K562 (cell line): ENCODE data around the gene TENM4. TPM values are rescaled to one million over a fixed set of nuclear protein-coding genes. Genes with fewer than 3 reads are reported as not detected.

Source experiments
- ATAC-seq: fragments of 200-7000 bp; cut with Tn5 transposase; 3 replicates; pipeline ENCODE4 v1.9.1; 2020; ENCODE audit warnings: moderate library complexity
- BruUV-seq: library from RNA; stranded (reverse); fragments of 400-500 nt; replicated peaks from 2 replicates; lab custom pipeline; 2021; lab: Mats Ljungman, UMichigan
- CTCF ChIA-PET: fragments of 300-600 bp; formaldehyde crosslinking; extraction: SDS; loops from one replicate; lab custom pipeline; 2021; ENCODE audit warnings: low intra/inter-chr PET ratio; lab: Yijun Ruan, JAX
- POLR2A ChIA-PET: fragments of 300-600, 350-650 bp; sonication (Branson Sonifier 250); formaldehyde crosslinking; extraction: SDS; loops from one replicate; lab custom pipeline; 2021; ENCODE audit warnings: antibody characterized with exemption, inconsistent platforms; lab: Yijun Ruan, JAX
- DNase-seq, 4 experiments: peaks; one replicate each; pipeline versions ENCODE4 v3.0.0 to v3.0.0-alpha.2; 2011 to 2018; ENCODE audit warnings: low spot score in 3 of 4, mixed read lengths in 3 of 4; ENCODE audit errors: extremely low read depth in 1 of 4
- FAIRE-seq: peaks from 2 replicates; lab custom pipeline; 2011; peaks lifted over from hg19 to GRCh38; lab: Jason Lieb, UNC
- H2AFZ ChIP-seq: 2 replicates; pipeline ENCODE4 v1.6.0; 2011; ENCODE audit warnings: low read depth, low read length, control low read depth, inconsistent platforms
- H3K27ac ChIP-seq: fragments of 200-600 bp; 3 replicates; pipeline ENCODE4 v1.8.0; 2011; ENCODE audit warnings: low read depth, mild to moderate bottlenecking, control low read depth, inconsistent platforms, low read length, moderate library complexity, mixed read lengths; ENCODE audit errors: extremely low read depth
- H3K27me3 ChIP-seq, 2 experiments: fragments of 300-600 bp in 1 of 2; 2 replicates in 1 of 2; 3 replicates in 1 of 2; pipeline versions ENCODE4 v1.6.0 to v1.8.0; 2011; ENCODE audit warnings: inconsistent platforms in 2 of 2, low read length in 2 of 2, mild to moderate bottlenecking in 1 of 2, mixed read lengths in 1 of 2, moderate library complexity in 1 of 2; ENCODE audit not compliant: control insufficient read depth in 2 of 2, insufficient read depth in 2 of 2
- H3K36me3 ChIP-seq: fragments of 300-600 bp; 3 replicates; pipeline ENCODE4 v1.8.0; 2011; ENCODE audit warnings: mild to moderate bottlenecking, low read length, inconsistent platforms; ENCODE audit not compliant: control insufficient read depth, insufficient read depth
- H3K4me1 ChIP-seq, 2 experiments: fragments of 200-600 bp in 1 of 2; replicated peaks in 1 of 2; 2 replicates in 1 of 2; 3 replicates in 1 of 2; pipeline versions ENCODE4 v1.5.1 to v1.8.0; 2011; ENCODE audit warnings: inconsistent platforms in 2 of 2, low read length in 2 of 2, mild to moderate bottlenecking in 1 of 2, mixed read lengths in 1 of 2, moderate library complexity in 1 of 2; ENCODE audit not compliant: control insufficient read depth in 2 of 2, insufficient read depth in 2 of 2
- H3K4me2 ChIP-seq: 2 replicates; pipeline ENCODE4 v1.6.1; 2011; ENCODE audit warnings: low read length, control low read depth, inconsistent platforms, mixed read lengths; ENCODE audit not compliant: insufficient read depth
- H3K4me3 ChIP-seq: fragments of 200-600 bp; sonication (generic), shearing (Covaris generic); 2 replicates; pipeline ENCODE4 v1.5.1; 2016; ENCODE audit warnings: control low read depth, inconsistent platforms
- H3K79me2 ChIP-seq: fragments of 200-600 bp; 3 replicates; pipeline ENCODE4 v1.8.0; 2011; ENCODE audit warnings: low read length, inconsistent platforms; ENCODE audit not compliant: control insufficient read depth, insufficient read depth
- H3K9ac ChIP-seq, 2 experiments: 2 replicates each; pipeline versions ENCODE4 v1.6.0 to v1.6.1; 2011; ENCODE audit warnings: low read depth in 2 of 2, low read length in 2 of 2, control low read depth in 1 of 2, inconsistent platforms in 1 of 2, mild to moderate bottlenecking in 1 of 2, mixed read lengths in 1 of 2; ENCODE audit not compliant: insufficient read depth in 1 of 2
- H3K9me1 ChIP-seq: one replicate; pipeline ENCODE4 v1.6.0; 2011; ENCODE audit warnings: inconsistent platforms, mild to moderate bottlenecking, low read length, moderate library complexity; ENCODE audit not compliant: control insufficient read depth, insufficient read depth
- H3K9me3 ChIP-seq: replicated peaks from 2 replicates; pipeline ENCODE4 v1.5.1; 2011; ENCODE audit warnings: low read depth, low read length, inconsistent platforms; ENCODE audit not compliant: control insufficient read depth, insufficient read depth
- H4K20me1 ChIP-seq: replicated peaks from 2 replicates; pipeline ENCODE4 v1.6.1; 2011; ENCODE audit warnings: low read length, inconsistent platforms, mixed read lengths; ENCODE audit not compliant: control insufficient read depth, insufficient read depth
- BDP1 ChIP-seq: IDR thresholded peaks from 3 replicates; pipeline ENCODE4 v1.6.1; 2011; ENCODE audit not compliant: insufficient read length, insufficient read depth
- FUS ChIP-seq: fragments of 200-400 bp; formaldehyde crosslinking; optimal IDR thresholded peaks from 2 replicates; pipeline ENCODE3; 2017; ENCODE audit warnings: low read depth, low read length
- KAT8 ChIP-seq: fragments of 450-650 bp; IDR thresholded peaks from 2 replicates; pipeline ENCODE4 v1.6.1; 2016; ENCODE audit warnings: low read depth, mild to moderate bottlenecking
- MTA2 ChIP-seq: fragments of 450-650 bp; IDR thresholded peaks from 2 replicates; pipeline ENCODE4 v1.6.1; 2016; ENCODE audit warnings: low read depth
- ZNF184 ChIP-seq: sonication (generic); formaldehyde crosslinking; IDR thresholded peaks from 2 replicates; pipeline ENCODE4 v1.5.0; 2020; ENCODE audit warnings: missing genetic modification reagents
- WGBS: fragments of 100-300 bp; shearing (Covaris generic); methylation state at CpG from one replicate; pipeline ENCODE4 v1.1.6; 2016; ENCODE audit warnings: low coverage, mixed read lengths; ENCODE audit not compliant: insufficient coverage; ENCODE audit errors: missing lambda C conversion rate; 5-methylcytosine and 5-hydroxymethylcytosine counted together
- in situ Hi-C: fragments of 300-500 bp; cut with MboI; formaldehyde crosslinking; loops from 4 replicates; pipeline ENCODE4 v1.15.0; 2018; ENCODE audit warnings: inconsistent platforms, mixed read lengths
- intact Hi-C: fragments of 100-400 bp; cut with micrococcal nuclease; formaldehyde crosslinking; loops from 2 replicates; pipeline ENCODE4 v1.14.2; 2022
- polyA plus RNA-seq, 8 experiments: library from polyadenylated mRNA; depleted of rRNA in 4 of 8; stranded (reverse) in 5 of 8; unstranded in 3 of 8; fragments of >200 nt; fragmentation: Nextera tagmentation in 2 of 8; fragmentation: Illumina TruSeq in 1 of 8; extraction: Ambion mirVana in 2 of 8; extraction: Trizol in 1 of 8; gene quantifications; 2 replicates each; pipeline versions ENCODE4 v1.2.1 to v1.2.3, GENCODE V29; 2011 to 2014; ENCODE audit warnings: inconsistent platforms in 1 of 8, missing spikeins in 1 of 8
- total RNA-seq, 7 experiments: library from RNA; depleted of rRNA in 6 of 7; stranded (reverse); fragments of >200 nt in 6 of 7; fragmentation: Illumina TruSeq in 2 of 7; extraction: Trizol in 2 of 7; gene quantifications; 2 replicates each; pipeline versions ENCODE4 v1.2.1 to v1.2.3, GENCODE V29; 2011 to 2021; ENCODE audit warnings: low replicate concordance in 1 of 7
- TF ChIP-seq, protein P1 (sequence below): sonication (generic); formaldehyde crosslinking; IDR thresholded peaks from 2 replicates; pipeline ENCODE4 v1.8.1; 2023; ENCODE audit warnings: mild to moderate bottlenecking, missing genetic modification reagents

TENM4 gene
- total and polyA plus RNA-seq, 9 of the 15 experiments (the other 6 are each of a cell fraction or from before 2014, with no cell fraction given) = 0.16 TPM; not detected in 8

DNA sequence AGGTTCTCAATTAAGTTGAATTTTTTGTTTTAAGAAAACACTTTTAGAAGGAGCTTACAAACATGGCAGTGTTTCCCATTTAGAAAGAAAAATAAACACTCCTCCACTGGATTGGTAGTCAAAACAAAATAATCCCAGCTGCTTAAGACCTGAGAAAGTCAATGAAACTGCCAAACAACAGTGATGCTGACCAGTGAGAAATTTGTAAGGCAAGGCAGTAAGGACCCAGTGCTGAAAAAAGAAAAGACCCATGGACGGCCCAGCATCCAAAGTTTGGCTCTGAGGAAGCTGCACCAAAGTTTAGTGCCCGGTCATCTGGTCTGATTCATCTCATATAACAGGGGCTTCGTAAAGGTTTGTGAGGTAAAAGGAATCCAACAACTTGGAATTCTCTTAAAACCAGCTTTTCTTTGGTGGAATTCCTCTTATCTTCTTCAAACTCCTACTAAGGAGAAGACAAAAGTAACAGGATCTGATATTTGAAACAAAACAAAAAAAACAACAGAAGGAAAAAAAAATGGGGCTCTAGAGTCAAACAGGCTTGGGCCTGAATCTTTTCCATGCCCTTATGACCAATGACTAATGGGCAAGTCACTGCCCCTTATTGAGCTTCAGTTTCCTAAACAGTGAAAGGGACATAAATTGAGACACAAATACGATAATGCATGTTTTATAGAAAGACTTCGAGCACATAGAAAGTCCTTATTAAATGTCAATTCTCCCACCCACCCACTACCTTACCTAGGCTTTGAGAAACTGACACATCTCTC is 483.2 kb downstream of the TENM4 start:
- Histone ChIP-seq H3K27me3 (peaks cover 0 to 13% of the 10 kb centered on the region in 2 experiments; a peak in 3 of 5 replicates), H3K4me3 (no peak overlapping the region), H3K36me3 (no peaks in the 10 kb centered on the region), H3K9me1 (no peaks in the 10 kb centered on the region), H3K9ac (no peak overlapping the region), H4K20me1 (peaks cover 3% of the 10 kb centered on the region; the same call in 1 of the 2 replicates), H3K4me2 (no peak overlapping the region), H3K79me2 (no peaks in the 10 kb centered on the region), H2AFZ (no peak overlapping the region), H3K4me1 (no peaks in the 10 kb centered on the region), H3K27ac (no peak overlapping the region), H3K9me3 (no peaks in the 10 kb centered on the region)
- 0% methylated on average over 5 of the region's 5 CpGs for WGBS
- DNase-seq (no peak), ATAC-seq (no peak), FAIRE-seq (no peak)
- CTCF ChIA-PET = no interaction called here
- POLR2A ChIA-PET = interaction anchor here (1.0 kb wide), 1 partner anchor 9 kb away, joined by 3 read pairs; no protein-coding TSS in a partner anchor
- intact Hi-C loops (no loop called here), in situ Hi-C loops (no loop called here)
- TF ChIP-seq KAT8 = no peak
- no peak for TF ChIP-seq BDP1
- TF ChIP-seq MTA2 = no peak
- TF ChIP-seq, protein P1, sequence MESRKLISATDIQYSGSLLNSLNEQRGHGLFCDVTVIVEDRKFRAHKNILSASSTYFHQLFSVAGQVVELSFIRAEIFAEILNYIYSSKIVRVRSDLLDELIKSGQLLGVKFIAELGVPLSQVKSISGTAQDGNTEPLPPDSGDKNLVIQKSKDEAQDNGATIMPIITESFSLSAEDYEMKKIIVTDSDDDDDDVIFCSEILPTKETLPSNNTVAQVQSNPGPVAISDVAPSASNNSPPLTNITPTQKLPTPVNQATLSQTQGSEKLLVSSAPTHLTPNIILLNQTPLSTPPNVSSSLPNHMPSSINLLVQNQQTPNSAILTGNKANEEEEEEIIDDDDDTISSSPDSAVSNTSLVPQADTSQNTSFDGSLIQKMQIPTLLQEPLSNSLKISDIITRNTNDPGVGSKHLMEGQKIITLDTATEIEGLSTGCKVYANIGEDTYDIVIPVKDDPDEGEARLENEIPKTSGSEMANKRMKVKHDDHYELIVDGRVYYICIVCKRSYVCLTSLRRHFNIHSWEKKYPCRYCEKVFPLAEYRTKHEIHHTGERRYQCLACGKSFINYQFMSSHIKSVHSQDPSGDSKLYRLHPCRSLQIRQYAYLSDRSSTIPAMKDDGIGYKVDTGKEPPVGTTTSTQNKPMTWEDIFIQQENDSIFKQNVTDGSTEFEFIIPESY (CRISPR knock-in tag) = no peak
- no peak for TF ChIP-seq FUS
- TF ChIP-seq ZNF184 (CRISPR knock-in tag) = no peak
- BruUV-seq = no TSS peak
